ENCODE results near the gene GLUL. TPM values are rescaled to one million over a fixed set of nuclear protein-coding genes. Genes with fewer than 3 reads are reported as not detected.

The GLUL gene
- total and polyA plus RNA-seq, 5 donors from 2014 or later = 27.3 to 69.5 (median 44.5) TPM

DNA sequence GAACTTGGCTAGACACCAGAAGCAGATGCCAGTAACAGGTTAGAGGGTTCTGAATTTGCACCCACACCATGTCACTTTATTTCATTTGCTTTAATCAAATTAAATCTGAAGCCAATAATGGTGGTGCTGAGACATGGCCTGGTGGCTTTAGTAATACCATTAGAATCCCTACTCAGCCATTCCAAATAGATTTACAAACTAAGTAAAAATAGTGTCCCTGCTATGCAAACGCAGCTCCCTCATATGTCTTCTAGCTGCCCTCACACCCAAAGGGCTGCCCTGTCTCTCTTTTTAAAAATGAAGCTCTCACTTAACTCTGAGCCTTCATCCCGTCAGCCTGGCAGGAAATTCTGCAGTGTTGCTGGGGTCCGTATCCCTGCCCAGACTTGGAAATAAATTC is 21.1 kb downstream of the GLUL start:
- no peaks in the 10 kb centered on the region for H3K36me3 ChIP-seq (ENCODE audit: control insufficient read depth, insufficient read depth, low read length)
- no peaks in the 10 kb centered on the region for H3K4me1 Mint-ChIP-seq

DNA sequence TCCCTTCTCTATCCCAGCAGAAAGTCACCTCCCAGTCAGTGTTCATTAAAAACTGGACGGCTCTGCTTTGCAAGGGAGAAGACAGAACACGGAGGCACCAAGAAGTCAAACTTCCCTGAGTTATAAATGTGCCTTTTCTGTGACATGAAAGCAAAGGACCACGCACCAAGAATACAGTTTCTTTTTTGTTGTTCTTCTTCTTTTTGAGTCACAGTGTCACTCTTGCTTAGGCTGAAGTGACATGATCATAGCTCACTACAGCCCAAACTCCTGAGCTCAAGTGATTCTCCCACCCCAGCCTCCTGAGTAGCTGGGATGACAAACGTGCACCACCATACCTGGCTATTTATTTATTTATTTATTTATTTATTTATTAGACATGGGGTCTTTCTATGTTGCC is 22.7 kb downstream of the GLUL start:
- H3K4me3 Mint-ChIP-seq = no peak overlapping the region
- no peak overlapping the region for H3K27ac ChIP-seq (ENCODE audit: insufficient read depth, low read length, poor library complexity, severe bottlenecking)
- ATAC-seq (ENCODE audit: low read depth in 2 of 2) = no peak

More for the DNA sequence above, 21.1 kb downstream of the GLUL start:
- Histone ChIP-seq H3K27me3 (ENCODE audit: control insufficient read depth, insufficient read depth, low read length) (no peaks in the 10 kb centered on the region), H3K27ac (ENCODE audit: insufficient read depth, low read length, poor library complexity, severe bottlenecking) (no peak overlapping the region), H3K4me1 (ENCODE audit: control insufficient read depth, insufficient read depth, low read length, poor library complexity, severe bottlenecking) (no peaks in the 10 kb centered on the region), H3K4me3 (ENCODE audit: low read depth, low read length) (no peak overlapping the region), H3K9me3 (ENCODE audit: control insufficient read depth in 2 of 2, low read length in 2 of 2) (no peaks in the 10 kb centered on the region)
- DNase-seq (no peak), ATAC-seq (ENCODE audit: low read depth in 2 of 2) (no peak)
- Mint-ChIP-seq H3K36me3 (no peaks in the 10 kb centered on the region), H3K4me3 (no peak overlapping the region), H3K27ac (no peak overlapping the region), H3K9me3 (peaks cover 0 to 5% (median 0%) of the 10 kb centered on the region in 7 donors), H3K27me3 (peaks cover 18% of the 10 kb centered on the region)

DNA sequence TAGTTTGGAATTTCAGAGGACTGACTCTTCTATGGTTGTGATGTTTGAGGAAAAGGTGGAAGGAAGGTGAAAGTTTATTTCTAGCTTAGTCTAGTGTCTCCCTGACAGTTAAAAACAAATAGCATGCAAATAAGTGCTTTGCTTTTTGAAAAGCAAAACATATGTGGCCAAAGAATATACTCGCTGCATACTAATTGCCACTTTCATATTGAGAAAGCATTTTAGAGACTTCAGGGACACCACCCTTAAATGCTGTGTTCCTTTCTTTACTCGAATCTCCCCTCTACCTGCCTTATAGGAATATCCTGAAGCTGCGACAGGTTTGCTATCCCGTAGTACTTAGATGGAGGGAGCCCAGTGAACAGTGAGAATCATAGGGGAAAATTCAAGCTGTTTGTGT is 23.2 kb downstream of the GLUL start:
- no peaks in the 10 kb centered on the region for H3K4me1 Mint-ChIP-seq
- no peak overlapping the region for H3K27ac ChIP-seq (ENCODE audit: insufficient read depth, low read length, poor library complexity, severe bottlenecking)
- no peak for ATAC-seq (ENCODE audit: low read depth in 2 of 2)
- no peaks in the 10 kb centered on the region for H3K36me3 ChIP-seq (ENCODE audit: control insufficient read depth, insufficient read depth, low read length)
- peaks cover 2% of the 10 kb centered on the region for H3K27me3 ChIP-seq (ENCODE audit: control insufficient read depth, insufficient read depth, low read length)
- no peaks in the 10 kb centered on the region for H3K4me1 ChIP-seq (ENCODE audit: control insufficient read depth, insufficient read depth, low read length, poor library complexity, severe bottlenecking)
- no peak overlapping the region for H3K27ac Mint-ChIP-seq
- no peak overlapping the region for H3K4me3 ChIP-seq (ENCODE audit: low read depth, low read length)
- peaks cover 20% of the 10 kb centered on the region for H3K27me3 Mint-ChIP-seq
- no peak for DNase-seq
- H3K4me3 Mint-ChIP-seq = no peak overlapping the region
- peaks cover 0 to 4% (median 0%) of the 10 kb centered on the region in 7 donors for H3K9me3 Mint-ChIP-seq
- H3K36me3 Mint-ChIP-seq = no peaks in the 10 kb centered on the region
- no peaks in the 10 kb centered on the region for H3K9me3 ChIP-seq (ENCODE audit: control insufficient read depth in 2 of 2, low read length in 2 of 2)

More for the DNA sequence above, 22.7 kb downstream of the GLUL start:
- H3K9me3 Mint-ChIP-seq = peaks cover 0 to 4% (median 0%) of the 10 kb centered on the region in 7 donors
- Histone ChIP-seq H3K27me3 (ENCODE audit: control insufficient read depth, insufficient read depth, low read length) (peaks cover 2% of the 10 kb centered on the region), H3K4me3 (ENCODE audit: low read depth, low read length) (no peak overlapping the region), H3K4me1 (ENCODE audit: control insufficient read depth, insufficient read depth, low read length, poor library complexity, severe bottlenecking) (no peaks in the 10 kb centered on the region), H3K9me3 (ENCODE audit: control insufficient read depth in 2 of 2, low read length in 2 of 2) (no peaks in the 10 kb centered on the region), H3K36me3 (ENCODE audit: control insufficient read depth, insufficient read depth, low read length) (no peaks in the 10 kb centered on the region)
- H3K27me3 Mint-ChIP-seq = peaks cover 20% of the 10 kb centered on the region
- H3K36me3 Mint-ChIP-seq = no peaks in the 10 kb centered on the region
- no peaks in the 10 kb centered on the region for H3K4me1 Mint-ChIP-seq
- H3K27ac Mint-ChIP-seq = no peak overlapping the region
- no peak for DNase-seq

DNA sequence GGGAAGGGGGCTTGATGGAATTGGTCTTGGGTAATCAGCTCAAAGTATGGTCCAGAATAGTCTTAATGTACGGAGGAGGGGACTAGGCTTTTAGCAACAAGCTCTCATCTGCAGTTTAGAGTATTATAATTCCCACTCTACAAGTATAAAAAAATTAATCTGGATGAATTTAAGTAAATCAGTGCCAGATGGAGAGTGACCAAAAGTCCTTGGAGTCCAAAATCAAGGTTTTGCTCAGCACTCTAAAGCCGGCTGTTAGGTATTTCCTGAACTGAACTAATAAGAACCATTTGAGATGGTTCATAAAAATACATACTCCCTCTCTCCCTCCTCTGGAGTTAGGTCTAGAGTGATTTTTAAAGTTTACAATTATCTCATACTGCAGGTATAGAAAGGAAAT is 23.7 kb downstream of the GLUL start:
- Mint-ChIP-seq H3K4me1 (no peaks in the 10 kb centered on the region), H3K9me3 (peaks cover 0 to 4% (median 0%) of the 10 kb centered on the region in 7 donors), H3K27ac (no peak overlapping the region), H3K4me3 (no peak overlapping the region), H3K36me3 (no peaks in the 10 kb centered on the region), H3K27me3 (peaks cover 20% of the 10 kb centered on the region)
- Histone ChIP-seq H3K4me3 (ENCODE audit: low read depth, low read length) (no peak overlapping the region), H3K36me3 (ENCODE audit: control insufficient read depth, insufficient read depth, low read length) (no peaks in the 10 kb centered on the region), H3K9me3 (ENCODE audit: control insufficient read depth in 2 of 2, low read length in 2 of 2) (no peaks in the 10 kb centered on the region), H3K4me1 (ENCODE audit: control insufficient read depth, insufficient read depth, low read length, poor library complexity, severe bottlenecking) (no peaks in the 10 kb centered on the region), H3K27ac (ENCODE audit: insufficient read depth, low read length, poor library complexity, severe bottlenecking) (no peak overlapping the region), H3K27me3 (ENCODE audit: control insufficient read depth, insufficient read depth, low read length) (peaks cover 2% of the 10 kb centered on the region)
- DNase-seq (no peak), ATAC-seq (ENCODE audit: low read depth in 2 of 2) (no peak)

DNA sequence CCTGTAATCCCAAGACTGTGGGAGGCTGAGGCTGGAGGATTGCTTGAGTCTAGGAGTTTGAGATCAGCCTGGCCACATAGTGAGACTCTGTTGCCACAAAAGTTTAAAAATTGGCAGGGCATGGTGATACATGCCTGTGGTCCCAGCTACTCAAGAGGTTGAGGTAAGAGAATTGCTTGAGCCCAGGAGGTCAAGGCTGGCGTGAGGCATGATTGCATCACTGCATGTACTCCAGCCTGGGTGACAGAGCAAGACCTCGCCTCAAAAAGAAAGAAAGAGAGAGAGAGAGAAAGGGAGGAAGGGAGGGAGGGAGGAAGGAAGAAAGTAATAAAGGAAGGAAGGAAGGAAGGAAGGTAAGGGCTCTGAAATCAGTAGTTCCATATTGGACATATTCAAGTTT is 25.0 kb downstream of the GLUL start:
- Histone ChIP-seq H3K9me3 (ENCODE audit: control insufficient read depth in 2 of 2, low read length in 2 of 2) (no peaks in the 10 kb centered on the region), H3K4me1 (ENCODE audit: control insufficient read depth, insufficient read depth, low read length, poor library complexity, severe bottlenecking) (no peaks in the 10 kb centered on the region), H3K27ac (ENCODE audit: insufficient read depth, low read length, poor library complexity, severe bottlenecking) (no peak overlapping the region), H3K36me3 (ENCODE audit: control insufficient read depth, insufficient read depth, low read length) (no peaks in the 10 kb centered on the region), H3K27me3 (ENCODE audit: control insufficient read depth, insufficient read depth, low read length) (peaks cover 2% of the 10 kb centered on the region), H3K4me3 (ENCODE audit: low read depth, low read length) (no peak overlapping the region)
- ATAC-seq (ENCODE audit: low read depth in 2 of 2) = no peak
- peaks cover 0 to 4% (median 0%) of the 10 kb centered on the region in 7 donors for H3K9me3 Mint-ChIP-seq
- H3K27ac Mint-ChIP-seq = no peak overlapping the region
- H3K4me3 Mint-ChIP-seq = no peak overlapping the region
- H3K36me3 Mint-ChIP-seq = no peaks in the 10 kb centered on the region
- peaks cover 20% of the 10 kb centered on the region for H3K27me3 Mint-ChIP-seq
- DNase-seq = no peak
- H3K4me1 Mint-ChIP-seq = no peaks in the 10 kb centered on the region

DNA sequence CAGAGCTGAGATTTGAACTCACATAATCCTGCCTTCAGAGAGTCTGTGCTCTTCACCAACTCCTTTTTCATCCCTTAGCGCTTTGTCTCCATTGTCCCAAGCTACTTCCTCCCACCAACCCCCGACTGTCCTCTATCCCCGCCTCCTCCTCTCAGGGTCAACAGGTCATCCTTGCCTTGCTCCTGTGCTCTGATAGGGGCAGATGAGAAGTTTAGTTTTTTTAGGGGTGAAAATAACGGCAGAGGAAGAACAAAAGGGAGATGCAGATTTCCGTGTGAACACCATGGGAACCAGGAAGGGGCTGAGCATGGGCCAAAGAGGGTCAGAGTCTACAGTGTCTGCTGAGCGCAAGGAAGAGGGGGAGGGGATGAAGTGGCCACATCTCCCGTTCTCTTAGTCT is 31.9 kb downstream of the GLUL start:
- Histone ChIP-seq H3K4me1 (ENCODE audit: control insufficient read depth, insufficient read depth, low read length, poor library complexity, severe bottlenecking) (no peaks in the 10 kb centered on the region), H3K27ac (ENCODE audit: insufficient read depth, low read length, poor library complexity, severe bottlenecking) (no peak overlapping the region), H3K9me3 (ENCODE audit: control insufficient read depth in 2 of 2, low read length in 2 of 2) (no peaks in the 10 kb centered on the region), H3K4me3 (ENCODE audit: low read depth, low read length) (no peak overlapping the region), H3K36me3 (ENCODE audit: control insufficient read depth, insufficient read depth, low read length) (no peaks in the 10 kb centered on the region), H3K27me3 (ENCODE audit: control insufficient read depth, insufficient read depth, low read length) (no peaks in the 10 kb centered on the region)
- H3K4me1 Mint-ChIP-seq = no peaks in the 10 kb centered on the region
- H3K36me3 Mint-ChIP-seq = no peaks in the 10 kb centered on the region
- no peak overlapping the region for H3K27ac Mint-ChIP-seq
- no peak for ATAC-seq (ENCODE audit: low read depth in 2 of 2)
- H3K9me3 Mint-ChIP-seq = peaks cover 0 to 2% (median 0%) of the 10 kb centered on the region in 7 donors
- no peak for DNase-seq
- H3K27me3 Mint-ChIP-seq = peaks cover 16% of the 10 kb centered on the region
- H3K4me3 Mint-ChIP-seq = no peak overlapping the region

DNA sequence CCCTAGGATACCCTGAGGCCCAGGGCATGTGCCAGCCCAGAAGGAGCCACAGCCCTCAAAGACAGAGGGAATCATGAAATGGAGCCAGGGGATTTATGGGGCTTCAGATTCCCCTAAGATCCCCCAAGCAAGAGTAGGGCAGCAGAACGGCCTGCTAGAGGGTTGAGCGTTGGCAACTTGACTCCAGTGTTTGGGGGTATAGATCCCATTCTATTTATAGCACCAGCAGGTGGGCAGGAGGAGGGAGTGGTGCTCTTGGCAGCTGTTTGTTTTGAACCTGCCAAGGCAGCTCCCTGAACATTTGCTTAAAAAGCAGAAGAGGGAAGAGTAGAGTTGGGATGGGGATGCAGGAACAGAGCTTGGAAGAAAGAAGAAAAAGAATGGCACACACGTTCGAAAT is 33.7 kb downstream of the GLUL start:
- Histone ChIP-seq H3K36me3 (ENCODE audit: control insufficient read depth, insufficient read depth, low read length) (no peaks in the 10 kb centered on the region), H3K4me3 (ENCODE audit: low read depth, low read length) (no peak overlapping the region), H3K27me3 (ENCODE audit: control insufficient read depth, insufficient read depth, low read length) (no peaks in the 10 kb centered on the region), H3K27ac (ENCODE audit: insufficient read depth, low read length, poor library complexity, severe bottlenecking) (no peak overlapping the region), H3K4me1 (ENCODE audit: control insufficient read depth, insufficient read depth, low read length, poor library complexity, severe bottlenecking) (no peaks in the 10 kb centered on the region), H3K9me3 (ENCODE audit: control insufficient read depth in 2 of 2, low read length in 2 of 2) (no peaks in the 10 kb centered on the region)
- Mint-ChIP-seq H3K4me3 (no peak overlapping the region), H3K27ac (no peak overlapping the region), H3K36me3 (no peaks in the 10 kb centered on the region), H3K4me1 (no peaks in the 10 kb centered on the region), H3K27me3 (peaks cover 16% of the 10 kb centered on the region), H3K9me3 (peaks cover 0 to 2% (median 0%) of the 10 kb centered on the region in 7 donors)
- no peak for ATAC-seq (ENCODE audit: low read depth in 2 of 2)
- no peak for DNase-seq

DNA sequence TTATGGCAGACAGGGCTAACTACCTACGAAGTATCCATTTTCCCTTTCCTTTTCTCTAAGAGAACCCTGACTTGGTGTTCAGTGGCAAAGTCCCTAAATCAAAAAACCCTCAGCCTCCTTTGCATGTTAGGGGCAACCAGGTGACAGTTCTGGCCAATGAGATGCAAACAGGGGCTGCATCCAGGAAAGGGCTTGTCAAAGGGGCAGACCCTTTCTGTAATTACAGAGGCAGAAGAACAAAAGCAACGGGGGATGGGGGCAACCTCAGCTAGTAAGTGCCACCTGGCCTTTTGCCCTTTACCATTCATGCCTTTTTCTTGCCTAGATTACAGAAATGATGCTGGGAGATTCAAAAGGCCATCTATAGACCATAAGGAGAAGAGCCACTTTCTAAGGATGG is 34.4 kb downstream of the GLUL start:
- H3K9me3 Mint-ChIP-seq = peaks cover 0 to 2% (median 0%) of the 10 kb centered on the region in 7 donors
- H3K4me3 ChIP-seq (ENCODE audit: low read depth, low read length) = no peak overlapping the region
- no peak for DNase-seq

More for the DNA sequence above, 34.4 kb downstream of the GLUL start:
- no peaks in the 10 kb centered on the region for H3K4me1 Mint-ChIP-seq
- peaks cover 16% of the 10 kb centered on the region for H3K27me3 Mint-ChIP-seq
- no peaks in the 10 kb centered on the region for H3K36me3 Mint-ChIP-seq
- no peaks in the 10 kb centered on the region for H3K27me3 ChIP-seq (ENCODE audit: control insufficient read depth, insufficient read depth, low read length)
- H3K27ac Mint-ChIP-seq = no peak overlapping the region
- H3K4me1 ChIP-seq (ENCODE audit: control insufficient read depth, insufficient read depth, low read length, poor library complexity, severe bottlenecking) = no peaks in the 10 kb centered on the region
- H3K27ac ChIP-seq (ENCODE audit: insufficient read depth, low read length, poor library complexity, severe bottlenecking) = no peak overlapping the region
- H3K4me3 Mint-ChIP-seq = no peak overlapping the region
- no peaks in the 10 kb centered on the region for H3K36me3 ChIP-seq (ENCODE audit: control insufficient read depth, insufficient read depth, low read length)
- no peak for ATAC-seq (ENCODE audit: low read depth in 2 of 2)
- no peaks in the 10 kb centered on the region for H3K9me3 ChIP-seq (ENCODE audit: control insufficient read depth in 2 of 2, low read length in 2 of 2)

Data from CD4-positive, CD25-positive, alpha-beta regulatory T cell (primary cell).